ENCODE results near the gene VPS39.

Gene VPS39

DNA sequence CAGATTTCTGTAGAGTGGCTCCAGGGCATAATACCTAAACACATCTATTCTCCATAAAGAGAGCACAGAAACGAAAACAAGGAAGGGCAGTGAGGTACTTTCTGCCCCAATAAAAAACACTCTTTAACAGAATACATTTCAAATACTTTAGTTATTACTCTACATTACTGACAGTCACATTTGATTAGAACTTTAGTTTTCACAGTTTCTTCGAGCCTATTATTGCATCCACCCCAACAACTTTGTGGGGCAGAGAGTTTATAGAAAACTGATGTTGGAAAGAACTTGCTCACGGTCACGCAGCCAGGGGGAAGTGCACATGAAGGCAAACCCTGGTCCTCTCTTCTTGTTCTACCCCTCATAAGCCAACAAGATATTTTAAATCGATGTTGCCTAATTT is 9.0 kb downstream of the VPS39 start:
- DNase-seq = no peak

GRCh38 chr15:42198516-42198915 is 9.6 kb downstream of the VPS39 start:
- DNase-seq = no peak

GRCh38 chr15:42194513-42194912 is 13.6 kb downstream of the VPS39 start:
- no peak for DNase-seq

GRCh38 chr15:42193383-42193782 is 14.7 kb downstream of the VPS39 start:
- no peak for DNase-seq

DNA sequence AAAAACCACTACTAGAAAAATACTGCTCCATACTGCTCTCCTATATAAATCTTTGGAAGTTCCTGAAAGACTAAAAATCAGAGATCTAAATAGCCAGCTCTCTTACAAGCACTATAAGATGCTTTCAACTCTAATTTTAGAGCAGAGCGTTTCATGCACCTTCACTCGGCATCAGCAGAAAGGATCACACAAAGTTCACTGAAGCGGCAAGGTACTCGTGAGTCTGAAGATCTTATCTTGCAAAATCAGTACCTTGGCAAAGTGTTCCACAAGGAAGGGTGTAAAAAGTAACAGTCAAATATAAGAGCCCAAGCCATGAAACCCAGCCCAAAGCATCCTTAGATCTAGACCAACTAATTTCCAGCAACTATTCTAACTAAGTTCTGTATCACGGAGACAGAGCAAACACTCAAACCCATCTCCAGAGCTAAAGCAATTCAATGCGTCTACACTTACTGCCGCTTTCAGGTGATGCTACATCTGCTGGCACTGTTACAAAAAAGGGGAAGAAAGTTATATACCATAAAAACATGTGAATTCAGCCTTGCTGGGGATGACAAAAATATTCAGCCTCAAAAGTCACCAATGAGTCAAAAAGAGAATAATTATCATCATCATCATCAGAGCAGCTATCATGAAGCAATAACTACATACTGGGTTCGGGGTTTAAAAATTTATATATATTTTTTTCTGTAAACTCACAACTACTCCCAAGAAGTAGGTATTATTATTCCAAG is 16.3 kb downstream of the VPS39 start:
- DNase-seq = no peak

- no peak for DNase-seq
These were observed 17.7 kb downstream of the VPS39 start for GRCh38 chr15:42190370-42190769.

GRCh38 chr15:42185801-42186200 is 22.3 kb downstream of the VPS39 start:
- DNase-seq = no peak

DNA sequence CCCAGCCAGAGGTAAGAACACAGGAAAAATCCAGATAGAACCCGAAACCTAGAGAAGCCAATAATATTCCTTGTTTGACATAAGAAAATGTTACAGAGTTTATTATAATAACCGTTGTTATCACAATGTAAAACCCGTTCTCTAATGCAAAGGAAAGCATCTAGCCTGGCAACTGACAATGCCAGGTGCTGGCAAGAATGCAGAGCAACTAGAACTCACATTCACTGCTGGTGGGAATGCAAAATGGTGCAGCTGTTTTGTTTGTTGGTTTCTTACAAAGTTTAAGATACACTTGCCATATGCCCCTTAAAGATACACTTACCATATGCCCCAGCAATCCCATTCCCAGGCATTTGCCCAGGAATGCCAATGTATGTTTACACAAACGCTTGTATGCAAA is 23.4 kb downstream of the VPS39 start:
- no peak for DNase-seq

- no peak for DNase-seq
These were observed 23.8 kb downstream of the VPS39 start for GRCh38 chr15:42184296-42184695.

- DNase-seq = no peak
These were observed 25.1 kb downstream of the VPS39 start for GRCh38 chr15:42182961-42183360.

DNA sequence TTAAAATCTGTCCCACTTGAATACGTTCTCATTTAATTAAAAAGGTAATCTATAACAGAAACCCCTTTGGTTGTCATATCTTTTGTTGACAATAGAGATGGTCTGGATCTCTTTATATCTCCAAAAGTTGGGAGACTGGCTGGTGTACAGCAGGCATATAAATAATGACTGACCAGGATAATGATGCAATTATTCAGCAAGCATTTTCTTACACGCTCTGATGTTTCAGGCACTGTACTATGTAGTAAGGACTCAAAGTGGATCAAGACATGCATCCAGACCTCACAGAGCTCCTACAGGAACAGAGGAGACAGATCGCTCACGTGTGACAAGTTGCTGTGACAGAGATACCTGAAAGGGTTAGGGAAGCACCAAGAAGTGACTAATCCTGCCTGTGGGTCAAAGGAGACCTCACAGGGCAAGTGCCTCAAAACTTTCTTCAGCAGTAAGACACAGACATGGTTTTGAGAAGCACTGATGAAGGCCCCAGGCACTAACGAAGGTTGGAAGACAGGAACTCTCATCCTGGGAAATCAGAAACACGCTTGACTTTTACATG is 25.7 kb downstream of the VPS39 start:
- no peak for DNase-seq

DNA sequence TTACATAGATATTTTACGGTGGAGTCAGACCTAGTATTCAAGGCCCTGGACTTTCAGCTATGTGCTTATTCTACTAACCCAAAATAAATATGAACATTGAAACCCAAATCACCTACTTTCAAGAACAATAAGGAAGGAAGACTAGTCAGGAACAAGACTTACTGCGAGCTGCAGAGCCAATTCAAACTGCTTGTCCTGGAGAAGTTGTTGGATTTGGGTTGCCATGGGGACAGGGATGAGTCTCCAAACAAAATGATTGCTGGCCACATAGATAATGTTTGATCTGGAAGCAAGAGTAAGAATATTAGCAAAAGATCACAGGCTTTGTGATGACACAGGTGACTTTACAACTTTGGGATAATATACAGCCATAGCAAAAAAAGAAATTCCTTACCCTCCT is 30.0 kb downstream of the VPS39 start:
- no peak for DNase-seq

- no peak for DNase-seq
These were observed 32.4 kb downstream of the VPS39 start for GRCh38 chr15:42175671-42176070.

DNA sequence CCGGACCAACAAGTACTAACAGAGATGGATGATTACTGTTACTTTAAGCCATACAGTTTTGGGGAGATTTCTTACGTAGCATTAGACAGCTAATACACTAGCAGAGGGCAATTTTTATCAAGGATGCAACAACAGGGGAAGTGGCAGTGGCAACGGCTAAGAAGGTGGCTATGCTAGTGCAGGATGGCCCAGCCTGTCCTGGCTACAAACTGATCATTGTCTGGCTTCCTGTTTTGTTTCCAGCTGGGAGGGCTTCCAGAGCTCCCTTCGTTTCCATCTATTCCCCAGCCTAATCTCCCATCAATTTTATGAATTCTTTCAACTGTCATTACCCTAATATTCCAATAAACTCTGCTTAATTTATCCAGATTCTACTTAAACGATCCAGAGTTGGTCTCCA is 35.6 kb downstream of the VPS39 start:
- no peak for DNase-seq

DNA sequence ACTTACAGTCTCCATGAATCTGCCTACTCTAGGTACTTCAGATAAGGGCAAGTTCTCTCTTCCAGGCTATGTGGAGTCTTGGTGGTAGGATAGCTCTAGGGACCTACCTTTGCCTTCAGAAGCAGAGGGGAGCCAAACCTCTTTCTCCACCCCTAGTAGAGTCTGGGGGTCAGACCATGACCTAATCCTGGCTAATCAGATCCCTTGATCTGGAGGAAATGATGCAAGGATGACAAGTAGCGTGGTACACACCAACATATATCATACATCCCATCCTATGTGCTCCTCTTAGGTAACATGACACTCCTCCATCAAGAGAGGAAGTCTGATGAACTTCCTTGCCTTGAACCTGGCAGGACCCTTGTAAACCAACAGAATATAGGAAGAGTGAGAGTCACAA is 36.3 kb downstream of the VPS39 start:
- DNase-seq = no peak

DNA sequence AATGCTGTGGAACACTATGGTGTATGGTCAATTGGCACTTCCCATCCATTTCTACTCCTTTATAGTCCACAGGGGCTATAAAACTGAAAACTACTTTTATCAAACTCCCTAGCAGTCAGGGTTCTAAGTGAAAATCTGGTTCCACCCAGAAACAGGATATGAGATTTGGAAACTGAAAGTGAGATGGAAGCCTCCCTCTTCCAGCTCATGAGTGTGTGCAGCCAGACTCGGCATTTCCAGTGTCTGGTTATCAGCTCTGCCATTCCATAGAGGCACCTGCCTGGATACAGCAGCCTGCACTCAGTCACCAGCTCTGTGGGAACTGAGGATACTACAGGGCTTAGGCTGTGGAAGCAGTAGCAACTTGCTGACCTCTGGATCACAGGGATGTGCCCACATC is 37.0 kb downstream of the VPS39 start:
- DNase-seq = no peak

DNA sequence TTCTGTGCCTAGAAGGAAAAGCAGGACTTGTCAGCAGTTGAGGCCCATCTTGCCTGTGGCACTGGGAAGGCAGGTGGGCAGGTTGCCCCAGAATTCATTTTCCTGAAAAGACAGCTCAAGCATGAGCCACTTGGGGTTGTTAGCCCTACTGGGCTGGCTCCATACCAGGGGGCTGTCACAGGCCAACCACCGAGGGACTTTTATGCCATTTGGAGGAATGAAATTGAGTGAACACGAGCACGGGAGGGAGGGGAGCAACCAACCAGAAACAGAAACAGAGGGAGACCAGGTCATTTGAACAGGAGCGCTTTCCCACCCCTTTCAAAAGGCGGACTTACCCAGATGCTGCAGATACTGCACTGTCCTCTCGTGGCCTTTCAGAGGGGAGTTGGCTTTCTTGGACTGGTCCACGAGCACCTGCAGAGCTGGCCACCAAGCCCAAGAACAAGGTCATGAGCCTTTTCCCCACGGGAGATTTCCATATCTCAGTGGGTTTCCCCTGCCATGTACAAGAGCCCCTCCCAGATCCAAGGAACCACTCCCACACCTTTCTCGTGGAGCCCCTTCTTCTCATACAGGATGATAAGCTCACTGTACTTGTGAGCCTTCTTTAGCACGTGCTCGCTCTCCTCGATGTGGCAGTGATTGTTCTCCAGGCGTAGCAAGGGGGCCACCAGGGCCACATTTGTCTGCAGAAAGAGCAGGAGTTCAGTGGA is 41.7 kb downstream of the VPS39 start:
- DNase-seq = no peak

DNA sequence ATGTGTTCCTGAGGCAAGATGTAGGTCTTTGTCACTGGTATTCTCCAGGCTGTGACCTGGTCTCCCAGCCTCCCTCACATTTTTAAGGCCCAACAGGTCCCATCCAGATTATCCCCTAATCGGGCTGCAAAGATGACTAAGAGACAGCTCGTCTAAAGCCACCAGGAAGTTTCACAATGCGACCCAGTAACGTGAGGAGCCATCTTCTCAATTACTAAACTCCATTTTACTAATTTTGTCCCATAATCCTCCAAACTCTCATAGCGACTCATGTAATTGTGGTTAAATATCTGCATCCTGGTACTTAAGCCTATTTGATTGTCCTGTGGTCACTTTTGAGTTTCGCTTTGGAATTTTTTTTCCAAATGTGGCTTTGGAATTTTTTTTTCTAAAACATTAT is 43.0 kb downstream of the VPS39 start:
- DNase-seq = no peak

DNA sequence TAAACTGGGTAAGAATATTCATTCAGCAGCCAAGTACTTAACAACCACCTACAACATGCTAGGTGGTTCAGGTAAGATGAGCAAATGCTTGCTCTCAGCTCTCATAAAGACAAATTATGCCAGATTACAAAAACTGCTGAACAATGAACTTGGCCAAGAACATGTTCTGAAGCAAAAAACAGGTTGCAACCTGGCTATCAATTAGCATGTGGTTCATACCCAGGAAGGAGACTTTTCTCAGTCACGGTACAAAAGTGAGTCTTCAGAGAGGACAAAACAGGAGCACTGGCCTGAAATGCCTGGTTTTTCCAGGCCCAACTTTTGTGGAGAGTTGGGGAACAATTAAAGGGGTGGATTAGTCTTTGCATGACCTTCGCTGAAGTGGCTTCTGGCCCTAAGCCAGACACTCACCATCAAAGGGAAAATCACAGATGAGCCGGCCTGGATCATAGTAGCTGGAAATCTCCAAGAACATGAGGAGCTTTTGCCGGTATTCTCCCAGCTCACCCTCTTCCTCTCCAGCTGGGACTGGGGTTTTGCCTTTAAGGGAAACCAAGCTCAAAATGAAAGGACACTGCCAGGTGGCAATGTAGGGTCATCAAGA is 44.1 kb downstream of the VPS39 start:
- no peak for DNase-seq

DNA sequence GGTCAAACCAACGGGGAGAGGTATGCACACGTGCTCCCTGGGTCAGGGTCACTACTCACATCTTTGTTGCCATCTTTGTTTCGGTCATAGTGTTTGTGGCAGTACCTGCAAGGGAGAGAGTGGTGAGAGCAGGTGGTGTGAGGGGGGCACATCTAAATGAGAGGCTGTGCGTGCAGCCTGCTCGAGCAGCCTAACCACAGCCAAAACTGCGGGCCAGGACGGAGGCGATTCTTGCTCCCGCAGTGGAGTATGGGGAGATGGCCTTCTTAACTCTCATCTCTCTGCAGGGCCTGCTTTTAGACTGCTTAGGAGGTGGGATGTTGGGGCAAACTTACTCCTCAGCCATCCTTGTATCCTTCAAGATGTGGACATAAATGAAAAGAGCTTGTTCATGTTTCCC is 44.8 kb downstream of the VPS39 start:
- no peak for DNase-seq

DNA sequence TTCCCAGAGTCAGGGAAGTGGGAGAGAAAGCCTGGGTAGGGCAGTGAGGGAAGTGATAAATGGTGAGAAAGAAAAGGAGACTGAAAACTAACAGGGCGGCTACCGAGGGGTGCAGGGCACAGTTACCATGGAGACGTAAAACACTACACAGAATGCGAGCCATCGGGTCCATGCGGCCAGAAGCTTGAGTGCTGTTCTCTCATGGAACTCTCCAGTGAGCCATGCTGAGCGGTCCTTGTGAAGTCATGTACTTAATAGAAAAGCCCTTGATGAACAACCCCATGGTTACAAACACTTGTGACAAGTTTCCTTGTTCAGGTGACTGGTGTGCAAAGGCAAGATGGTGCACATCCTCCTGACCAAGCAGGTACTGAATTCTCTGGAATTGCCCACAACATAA is 48.0 kb downstream of the VPS39 start:
- DNase-seq = no peak

GRCh38 chr15:42159381-42160015 is 48.6 kb downstream of the VPS39 start:
- no peak for DNase-seq

GRCh38 chr15:42158941-42159340 is 49.2 kb downstream of the VPS39 start:
- DNase-seq = no peak
